Rectal smooth muscle tissue (tissue), 1 donor: Measurements from ENCODE around the gene SART3.

ENCODE experiments used
- H3K27ac ChIP-seq: one replicate; pipeline ENCODE4 v1.7.0; 2013; ENCODE audit warnings: low read depth, low read length, inconsistent platforms
- H3K27me3 ChIP-seq: one replicate; pipeline ENCODE4 v1.7.0; 2013; ENCODE audit warnings: low read length; ENCODE audit not compliant: control insufficient read depth, insufficient read depth
- H3K36me3 ChIP-seq: one replicate; pipeline ENCODE4 v1.7.0; 2013; ENCODE audit warnings: low read length; ENCODE audit not compliant: control insufficient read depth, insufficient read depth
- H3K4me1 ChIP-seq: one replicate; pipeline ENCODE4 v1.7.0; 2013; ENCODE audit warnings: low read length; ENCODE audit not compliant: control insufficient read depth, insufficient read depth
- H3K4me3 ChIP-seq: one replicate; pipeline ENCODE4 v1.7.0; 2013; ENCODE audit warnings: low read length
- H3K9ac ChIP-seq: one replicate; pipeline ENCODE4 v1.7.0; 2013; ENCODE audit warnings: low read length

The SART3 gene

GRCh38 chr12:108475396-108475795 lies 85.6 kb downstream of the SART3 start:
- H3K9ac ChIP-seq = no peak overlapping the region
- no peaks in the 10 kb centered on the region for H3K27me3 ChIP-seq
- H3K27ac ChIP-seq = no peak overlapping the region
- no peak overlapping the region for H3K4me3 ChIP-seq
- no peaks in the 10 kb centered on the region for H3K4me1 ChIP-seq
- no peaks in the 10 kb centered on the region for H3K36me3 ChIP-seq

DNA sequence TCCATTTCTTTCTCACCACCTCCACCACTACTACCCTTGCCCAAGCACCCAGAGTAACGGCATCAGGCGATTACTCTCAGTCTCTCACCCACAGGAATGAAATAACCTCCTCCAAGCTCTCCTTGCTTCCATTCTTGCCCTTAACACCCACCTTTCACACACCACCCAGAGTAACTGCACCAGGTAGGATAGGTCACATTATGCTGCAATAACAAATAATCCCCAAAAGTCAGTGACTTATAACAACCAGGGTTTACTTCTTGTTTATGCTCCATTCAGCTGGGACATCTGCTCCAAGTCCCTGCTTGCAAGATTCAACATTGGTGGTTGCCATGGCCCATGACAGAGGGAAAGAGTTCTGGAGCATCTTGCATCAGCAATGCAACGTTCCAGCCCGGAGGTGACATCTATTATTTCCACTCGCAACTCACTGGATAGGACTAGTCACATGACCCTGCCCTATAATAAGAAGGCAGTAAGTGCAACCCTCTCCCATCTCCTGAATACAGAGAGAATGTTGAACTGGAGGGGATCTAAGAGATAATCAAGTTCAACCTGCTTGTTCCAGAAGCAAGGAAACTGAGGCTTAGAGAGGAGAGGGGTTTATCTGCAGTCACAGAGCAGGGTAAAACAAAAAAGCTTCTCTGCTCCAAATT lies 87.4 kb downstream of the SART3 start:
- no peak overlapping the region for H3K9ac ChIP-seq
- H3K4me3 ChIP-seq = no peak overlapping the region
- H3K27me3 ChIP-seq = no peaks in the 10 kb centered on the region
- H3K4me1 ChIP-seq = no peaks in the 10 kb centered on the region
- no peak overlapping the region for H3K27ac ChIP-seq
- H3K36me3 ChIP-seq = no peaks in the 10 kb centered on the region
